Upper lobe of right lung (tissue), 1 donor: Measurements from ENCODE around the gene HTATIP2. TPM values are rescaled to one million over a fixed set of nuclear protein-coding genes. Genes with fewer than 3 reads are reported as not detected.
"Not testable (repeated sequence)": the region's sequence is repeated elsewhere in the genome, so short reads cannot be mapped to it uniquely, and the experiment has no call there.

Source experiments
- ATAC-seq: fragments of 200-7000 bp; cut with Tn5 transposase; one replicate; pipeline ENCODE4 v1.9.1; 2020; ENCODE audit warnings: mild to moderate bottlenecking, moderate library complexity
- DNase-seq: peaks from one replicate; pipeline ENCODE4 v3.0.0-alpha.2; 2020
- H3K27ac ChIP-seq: fragments of 200-600 bp; one replicate; pipeline ENCODE4 v1.8.0; 2022
- H3K27me3 ChIP-seq: fragments of 200-600 bp; one replicate; pipeline ENCODE4 v1.8.0; 2022; ENCODE audit warnings: mild to moderate bottlenecking
- H3K36me3 ChIP-seq: fragments of 200-600 bp; one replicate; pipeline ENCODE4 v1.8.0; 2022
- H3K4me1 ChIP-seq: fragments of 200-600 bp; one replicate; pipeline ENCODE4 v1.8.0; 2022
- H3K4me3 ChIP-seq: fragments of 200-600 bp; one replicate; pipeline ENCODE4 v1.8.0; 2022; ENCODE audit warnings: mild to moderate bottlenecking
- H3K9me3 ChIP-seq: fragments of 200-600 bp; one replicate; pipeline ENCODE4 v1.8.0; 2022
- intact Hi-C: fragments of 100-400 bp; cut with DNase I; formaldehyde crosslinking; loops from one replicate; pipeline ENCODE4 v1.11.0; 2022
- total RNA-seq: library from RNA; stranded (reverse); fragmentation: NEBNext Ultra II Directional; extraction: Animal tissue kit (Norgen Biotek cat#: 25700); gene quantifications from one replicate; pipeline ENCODE4 v1.2.1, GENCODE V29; 2021
- TF ChIP-seq, protein P1 (sequence below): fragments of 200-600 bp; IDR thresholded peaks from one replicate; pipeline ENCODE4 v1.8.0; 2022; ENCODE audit warnings: antibody characterized with exemption
- donor health status: DM: no; HTN: yes; CAD: no; lungs with severe emphysema.

The HTATIP2 gene
- total RNA-seq, 1 donor from 2014 or later = 59.9 TPM

DNA sequence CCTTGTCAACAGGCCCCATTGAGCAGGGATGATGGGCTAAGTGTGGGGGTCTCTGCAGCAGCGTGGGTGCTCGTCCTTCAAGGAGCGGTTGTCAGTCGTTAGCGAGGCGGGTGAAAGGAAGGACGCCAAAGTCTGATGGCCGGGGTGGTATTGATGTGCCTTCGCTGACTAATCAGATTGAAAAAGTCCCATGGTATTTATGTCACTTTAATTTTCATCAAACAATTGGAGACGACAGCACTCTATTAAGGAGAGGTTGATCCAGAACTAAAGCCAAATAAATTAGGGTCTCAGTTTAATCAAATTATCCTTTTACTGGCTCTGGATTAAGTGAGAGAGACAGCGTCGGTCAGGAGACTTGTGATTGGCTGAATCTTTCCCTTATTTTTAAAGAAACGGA is 9.6 kb downstream of the HTATIP2 start:
- Histone ChIP-seq H3K27ac (no peak overlapping the region), H3K4me1 (no peaks in the 10 kb centered on the region), H3K9me3 (no peaks in the 10 kb centered on the region), H3K27me3 (no peaks in the 10 kb centered on the region), H3K36me3 (peaks cover 18% of the 10 kb centered on the region), H3K4me3 (no peak overlapping the region)
- DNase-seq = no peak
- TF ChIP-seq, protein P1, sequence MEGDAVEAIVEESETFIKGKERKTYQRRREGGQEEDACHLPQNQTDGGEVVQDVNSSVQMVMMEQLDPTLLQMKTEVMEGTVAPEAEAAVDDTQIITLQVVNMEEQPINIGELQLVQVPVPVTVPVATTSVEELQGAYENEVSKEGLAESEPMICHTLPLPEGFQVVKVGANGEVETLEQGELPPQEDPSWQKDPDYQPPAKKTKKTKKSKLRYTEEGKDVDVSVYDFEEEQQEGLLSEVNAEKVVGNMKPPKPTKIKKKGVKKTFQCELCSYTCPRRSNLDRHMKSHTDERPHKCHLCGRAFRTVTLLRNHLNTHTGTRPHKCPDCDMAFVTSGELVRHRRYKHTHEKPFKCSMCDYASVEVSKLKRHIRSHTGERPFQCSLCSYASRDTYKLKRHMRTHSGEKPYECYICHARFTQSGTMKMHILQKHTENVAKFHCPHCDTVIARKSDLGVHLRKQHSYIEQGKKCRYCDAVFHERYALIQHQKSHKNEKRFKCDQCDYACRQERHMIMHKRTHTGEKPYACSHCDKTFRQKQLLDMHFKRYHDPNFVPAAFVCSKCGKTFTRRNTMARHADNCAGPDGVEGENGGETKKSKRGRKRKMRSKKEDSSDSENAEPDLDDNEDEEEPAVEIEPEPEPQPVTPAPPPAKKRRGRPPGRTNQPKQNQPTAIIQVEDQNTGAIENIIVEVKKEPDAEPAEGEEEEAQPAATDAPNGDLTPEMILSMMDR = no peak
- intact Hi-C loops = no loop called here
- ATAC-seq = no peak

GRCh38 chr11:20373568-20374209 is 10.2 kb downstream of the HTATIP2 start:
- H3K4me3 ChIP-seq = no peak overlapping the region
- TF ChIP-seq, protein P1 = no peak
- no peak for DNase-seq
- H3K27me3 ChIP-seq = no peaks in the 10 kb centered on the region
- no peaks in the 10 kb centered on the region for H3K9me3 ChIP-seq
- peaks cover 20% of the 10 kb centered on the region for H3K36me3 ChIP-seq
- H3K4me1 ChIP-seq = no peaks in the 10 kb centered on the region
- H3K27ac ChIP-seq = no peak overlapping the region
- ATAC-seq = no peak
- intact Hi-C loops = no loop called here

GRCh38 chr11:20374741-20375300 is 11.3 kb downstream of the HTATIP2 start:
- ATAC-seq = no peak
- no peak overlapping the region for H3K27ac ChIP-seq
- H3K9me3 ChIP-seq = no peaks in the 10 kb centered on the region
- no peak for DNase-seq
- no peak overlapping the region for H3K4me3 ChIP-seq
- TF ChIP-seq, protein P1 = no peak
- intact Hi-C loops = no loop called here
- no peaks in the 10 kb centered on the region for H3K4me1 ChIP-seq
- H3K27me3 ChIP-seq = no peaks in the 10 kb centered on the region
- peaks cover 31% of the 10 kb centered on the region for H3K36me3 ChIP-seq

DNA sequence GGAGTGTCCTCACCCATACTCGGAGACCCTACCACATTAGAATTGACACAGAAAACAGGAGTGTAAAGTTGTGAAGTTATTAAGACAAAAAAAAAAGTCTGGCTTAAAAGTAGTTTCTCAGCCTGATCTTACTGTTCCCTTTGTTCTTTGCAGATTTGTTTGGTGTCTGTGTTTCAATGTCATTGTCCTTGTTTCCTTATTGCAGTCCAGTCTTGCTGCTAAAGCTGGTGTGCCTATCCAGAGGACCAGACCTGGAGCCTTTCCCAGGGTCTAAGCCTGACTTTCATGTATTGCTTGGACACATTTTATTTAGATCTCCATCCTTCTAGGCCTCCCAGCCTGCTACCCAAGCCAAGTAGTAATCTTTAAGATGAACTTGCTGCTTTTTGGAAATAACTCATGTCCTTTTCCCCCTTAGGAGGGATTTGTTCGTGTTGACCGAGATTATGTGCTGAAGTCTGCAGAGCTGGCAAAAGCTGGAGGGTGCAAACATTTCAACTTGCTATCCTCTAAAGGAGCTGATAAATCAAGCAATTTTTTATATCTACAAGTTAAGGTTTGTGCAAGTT is 12.7 kb downstream of the HTATIP2 start:
- TF ChIP-seq, protein P1 = no peak
- Histone ChIP-seq H3K27me3 (no peaks in the 10 kb centered on the region), H3K4me1 (no peaks in the 10 kb centered on the region), H3K4me3 (no peak overlapping the region), H3K36me3 (peaks cover 31% of the 10 kb centered on the region), H3K27ac (no peak overlapping the region), H3K9me3 (no peaks in the 10 kb centered on the region)
- ATAC-seq (no peak), DNase-seq (no peak)
- intact Hi-C loops = no loop called here

DNA sequence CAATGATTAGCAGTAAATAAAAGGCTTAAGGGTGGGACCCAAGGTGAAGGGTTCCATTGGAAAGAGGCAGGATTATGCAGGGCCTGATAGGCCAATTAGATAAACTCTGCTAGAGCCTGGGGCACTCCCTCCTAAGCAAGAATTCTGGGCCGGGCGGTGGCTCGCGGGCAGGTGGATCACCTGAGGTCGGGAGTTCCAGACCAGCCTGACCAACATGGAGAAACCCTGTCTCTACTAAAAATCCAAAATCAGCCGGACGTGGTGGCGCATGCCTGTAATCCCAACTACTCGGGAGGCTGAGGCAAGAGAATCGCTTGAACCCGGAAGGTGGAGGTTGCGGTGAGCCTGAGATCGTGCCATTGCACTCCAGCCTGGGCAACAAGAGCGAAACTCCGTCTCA is 22.5 kb downstream of the HTATIP2 start:
- Histone ChIP-seq H3K36me3 (peaks cover 26% of the 10 kb centered on the region), H3K4me1 (peaks cover 11% of the 10 kb centered on the region)
- intact Hi-C loops, H3K27ac ChIP-seq, H3K27me3 ChIP-seq, H3K4me3 ChIP-seq, DNase-seq, ATAC-seq, H3K9me3 ChIP-seq: not testable (repeated sequence)

- TF ChIP-seq, protein P1 = no peak
- ATAC-seq (peak; percentile 98), DNase-seq (peak; percentile 99)
- Histone ChIP-seq H3K36me3 (peaks cover 22% of the 10 kb centered on the region), H3K4me1 (peaks cover 11% of the 10 kb centered on the region), H3K4me3 (peak within 1 kb of the TSS; percentile 95), H3K27ac (peak within 1 kb of the TSS; percentile 85), H3K9me3 (no peaks in the 10 kb centered on the region), H3K27me3 (no peaks in the 10 kb centered on the region)
- intact Hi-C loops = no loop called here
These were observed 24.0 kb downstream of the HTATIP2 start, which contains the start of gene PRMT3 for GRCh38 chr11:20387261-20388095. TSS of gene PRMT3 (plus strand) at chr11:20387716. CDS start at chr11:20387747, 31 bp downstream.
